GM18505 (cell line): ENCODE data around the gene COMT.

ENCODE experiments used
- ATAC-seq: cut with Tn5 transposase; IDR thresholded peaks from one replicate; pipeline ENCODE4 v1.9.1; 2021; ENCODE audit not compliant: unreplicated experiment
- POLR2A ChIP-seq: IDR thresholded peaks from 4 replicates; pipeline ENCODE4 v1.6.1; 2011; ENCODE audit warnings: borderline replicate concordance; ENCODE audit not compliant: insufficient read depth, insufficient read length; ENCODE audit errors: extremely low read depth

COMT gene

GRCh38 chr22:19970031-19970478, 28.5 kb downstream of the COMT start:
- TF ChIP-seq POLR2A = no peak
- ATAC-seq = no peak

- ATAC-seq = no peak
- TF ChIP-seq POLR2A = no peak
These were observed 29.1 kb downstream of the COMT start for GRCh38 chr22:19970479-19971275.

- no peak for ATAC-seq
- TF ChIP-seq POLR2A = no peak
These were observed 29.9 kb downstream of the COMT start for GRCh38 chr22:19971276-19972124.

- TF ChIP-seq POLR2A = no peak
These were observed 30.7 kb downstream of the COMT start for GRCh38 chr22:19972251-19972650.

GRCh38 chr22:19972652-19973550, 31.3 kb downstream of the COMT start:
- ATAC-seq = no peak
- no peak for TF ChIP-seq POLR2A

More at GRCh38 chr22:19972251-19972650, 30.7 kb downstream of the COMT start:
- ATAC-seq = no peak

GRCh38 chr22:19973551-19974267, 32.1 kb downstream of the COMT start:
- no peak for TF ChIP-seq POLR2A
- no peak for ATAC-seq

- no peak for TF ChIP-seq POLR2A
- no peak for ATAC-seq
These were observed 32.8 kb downstream of the COMT start for GRCh38 chr22:19974268-19974861.

- no peak for TF ChIP-seq POLR2A
- no peak for ATAC-seq
These were observed 33.5 kb downstream of the COMT start for GRCh38 chr22:19974935-19975706.

- ATAC-seq = no peak
- TF ChIP-seq POLR2A = no peak
These were observed 34.1 kb downstream of the COMT start for GRCh38 chr22:19975707-19976035.

- no peak for ATAC-seq
- TF ChIP-seq POLR2A = no peak
These were observed 35.1 kb downstream of the COMT start for GRCh38 chr22:19976671-19977070.

GRCh38 chr22:19977296-19978243, 36.0 kb downstream of the COMT start:
- no peak for ATAC-seq
- no peak for TF ChIP-seq POLR2A

GRCh38 chr22:19978748-19979147, 37.2 kb downstream of the COMT start:
- no peak for TF ChIP-seq POLR2A
- no peak for ATAC-seq
